ENCODE measurements around the gene PXMP2.

DNA sequence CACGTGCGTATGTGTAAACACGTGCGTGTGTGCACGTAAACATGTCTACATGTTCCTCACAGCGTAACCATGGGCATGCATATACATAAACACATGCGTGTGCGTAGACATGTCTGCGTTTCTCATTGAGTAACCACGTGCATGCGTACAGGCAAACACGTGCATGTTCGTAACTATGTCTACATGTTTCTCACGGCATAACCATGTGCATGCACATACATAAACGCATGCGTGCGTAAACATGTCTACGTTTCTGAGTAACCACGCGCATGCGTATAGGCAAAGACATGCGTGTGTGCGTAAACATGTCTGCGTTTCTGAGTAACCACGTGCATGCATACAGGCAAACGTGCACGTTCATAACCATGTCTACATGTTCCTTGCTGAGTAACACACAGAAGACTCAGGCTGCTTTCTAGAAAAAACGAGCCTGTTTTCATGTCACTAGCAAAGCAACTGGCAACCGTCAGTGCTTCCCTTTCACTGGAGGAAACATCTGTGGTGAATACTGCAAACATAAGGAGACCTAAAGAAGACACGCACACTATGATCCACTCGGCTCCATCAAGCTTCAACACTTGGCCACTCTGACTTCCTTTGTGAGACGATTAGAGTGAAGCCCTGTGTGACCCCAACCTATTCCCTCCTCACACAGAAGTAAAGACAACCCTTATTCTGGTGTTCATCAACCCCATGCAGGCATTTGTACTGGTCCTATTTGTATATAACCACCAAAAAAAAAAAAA, 29.1 kb upstream of the PXMP2 start:
- TF ChIP-seq CTCF (conservative IDR thresholded peaks at IDR 0.05; ENCODE audit: low read depth, low read length) (no peak), EZH2 (IDR thresholded peaks at IDR 0.05; ENCODE audit: low read length, unreplicated experiment) (no peak)
